Upper lobe of left lung (tissue), 4 donors: Measurements from ENCODE around the gene CTDP1.

Experiments
- CTCF ChIP-seq, 6 experiments: fragments of 450-650 bp in 4 of 6; fragments of 200-600 bp in 2 of 6; sonication (generic) in 2 of 6; IDR thresholded peaks; one replicate each; pipeline ENCODE4 v1.5.1; 2016 to 2019; ENCODE audit warnings: antibody characterized with exemption in 6 of 6
- EP300 ChIP-seq, 4 donors: sonication (generic); formaldehyde crosslinking; IDR thresholded peaks; one replicate each; pipeline ENCODE4 v1.5.1; 2017; ENCODE audit warnings: antibody characterized with exemption in 4 of 4, control low read depth in 2 of 4
- POLR2A ChIP-seq, 4 donors: fragments of 450-650 bp; IDR thresholded peaks; one replicate each; pipeline ENCODE4 v1.5.1; 2016 to 2017; ENCODE audit warnings: antibody characterized with exemption in 4 of 4, mild to moderate bottlenecking in 2 of 4
- POLR2AphosphoS5 ChIP-seq, 2 donors: sonication (generic); formaldehyde crosslinking; IDR thresholded peaks; one replicate each; pipeline ENCODE4 v1.5.1; 2017; ENCODE audit warnings: antibody characterized with exemption in 2 of 2

DNA sequence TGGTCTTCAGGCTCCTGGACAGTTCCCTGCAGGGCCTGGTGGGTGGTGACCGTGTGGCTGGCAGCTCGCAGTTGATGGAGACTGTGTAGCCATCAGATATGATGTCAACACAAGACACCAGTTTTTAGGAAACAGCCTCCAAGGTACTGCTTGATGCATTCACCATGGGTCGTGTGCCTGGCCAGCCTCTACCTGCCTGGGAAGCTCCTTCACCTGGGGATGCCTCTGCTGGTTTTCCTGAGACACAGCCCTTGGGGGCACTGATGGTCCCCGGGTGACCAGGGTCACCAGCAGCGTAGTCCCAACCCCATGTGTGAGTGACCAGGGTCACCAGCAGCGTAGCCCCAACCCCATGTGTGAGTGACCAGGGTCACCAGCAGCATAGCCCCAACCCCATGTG is 84.5 kb downstream of the CTDP1 start:
- TF ChIP-seq CTCF (IDR thresholded peaks at IDR 0.05) = no peak
- TF ChIP-seq EP300 (IDR thresholded peaks at IDR 0.05) = no peak
- TF ChIP-seq POLR2AphosphoS5 (IDR thresholded peaks at IDR 0.05) = no peak
- no peak for TF ChIP-seq POLR2A (IDR thresholded peaks at IDR 0.05)
